NCI-H69 (cell line): ENCODE data around the gene CYTH3.
"Not testable (repeated sequence)": the region's sequence is repeated elsewhere in the genome, so short reads cannot be mapped to it uniquely, and the experiment has no call there.

Experiments used
- DNase-seq: peaks from one replicate; lab custom pipeline; 2025; lab: John Stamatoyannopoulos, UW

Gene CYTH3

GRCh38 chr7:6232534-6232933, 39.9 kb downstream of the CYTH3 start:
- no peak for DNase-seq

DNA sequence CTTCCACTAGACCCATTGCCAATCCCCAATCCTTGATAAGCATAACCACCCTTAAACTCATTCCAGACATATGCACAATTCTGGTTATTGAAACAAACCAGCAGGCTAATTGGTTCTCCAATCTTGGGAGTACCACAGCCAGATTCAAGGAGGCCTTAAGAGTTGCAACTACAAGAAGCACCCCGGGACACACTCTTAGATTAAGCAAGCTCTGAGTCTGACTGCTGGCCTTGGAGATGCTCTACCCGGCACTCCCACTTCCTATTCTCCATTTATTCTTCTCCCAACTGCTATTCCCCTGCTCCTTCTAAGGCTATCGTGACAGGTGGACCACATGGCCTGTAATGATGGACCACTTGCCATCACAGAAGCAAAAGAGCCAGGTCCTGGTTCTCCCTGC, 40.3 kb downstream of the CYTH3 start:
- no peak for DNase-seq

- peak; percentile 72 for DNase-seq
Observed at GRCh38 chr7:6231184-6231583, 41.2 kb downstream of the CYTH3 start.

DNA sequence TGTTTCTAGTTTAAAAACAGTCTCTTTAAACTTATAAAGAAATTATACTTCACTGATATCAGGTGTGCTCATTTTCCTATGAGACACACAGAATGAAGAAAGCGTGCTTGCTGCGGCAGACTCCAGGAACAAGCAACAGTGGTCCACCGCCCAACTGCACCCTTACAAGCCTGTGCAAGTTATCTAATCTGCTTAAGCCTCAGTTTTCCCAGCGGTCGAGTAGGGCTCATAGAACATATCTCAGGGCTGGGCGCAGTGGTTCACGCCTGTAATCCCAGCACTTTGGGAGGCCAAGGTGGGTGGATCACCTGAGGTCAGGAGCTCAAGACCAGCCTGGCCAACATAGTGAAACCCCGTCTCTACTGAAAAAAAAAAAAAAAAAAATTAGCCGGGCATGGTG, 43.1 kb downstream of the CYTH3 start:
- DNase-seq = not testable (repeated sequence)

DNA sequence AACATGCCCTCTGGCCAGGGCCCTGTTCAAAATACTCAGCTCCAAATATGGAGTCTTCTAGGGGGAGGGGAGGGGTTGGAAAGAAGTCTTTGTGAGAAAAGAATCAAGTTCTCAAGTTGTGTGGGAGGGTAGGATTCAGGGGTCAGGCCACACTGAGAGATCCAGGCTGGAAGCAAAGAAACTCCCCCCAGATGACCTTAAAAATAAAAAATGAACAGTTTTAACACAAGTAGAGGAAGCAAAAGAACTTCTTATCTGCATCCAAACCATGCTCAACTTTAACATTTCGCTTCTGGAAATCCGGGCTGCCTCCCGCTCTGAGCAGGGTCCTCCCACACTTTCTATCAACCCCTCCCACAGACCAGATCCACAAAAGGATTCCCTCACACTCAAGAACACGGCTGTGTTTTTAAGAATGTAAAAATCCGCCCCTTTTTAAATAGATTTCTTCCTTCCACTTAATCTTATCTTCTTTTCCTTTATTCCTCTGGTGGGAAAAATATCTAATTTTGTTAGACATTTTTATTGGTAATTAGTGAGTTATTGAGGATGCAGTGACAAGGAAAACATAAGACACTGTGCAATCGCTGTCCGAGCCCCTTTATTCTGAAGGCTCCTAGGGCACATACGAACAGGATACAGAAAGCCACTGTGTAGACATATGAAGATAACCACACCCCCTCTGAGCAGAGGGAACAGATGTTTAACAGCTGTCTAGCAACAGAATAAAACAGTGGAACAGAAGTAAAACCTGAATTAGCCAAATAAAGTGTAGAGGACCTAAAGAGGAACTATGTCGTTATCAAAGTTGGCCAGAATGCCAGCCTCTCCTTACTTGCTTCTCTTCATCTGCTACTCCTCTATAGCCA, 43.8 kb downstream of the CYTH3 start:
- DNase-seq = peak; percentile 30

GRCh38 chr7:6227294-6227846, 45.1 kb downstream of the CYTH3 start:
- DNase-seq = peak; percentile 44

DNA sequence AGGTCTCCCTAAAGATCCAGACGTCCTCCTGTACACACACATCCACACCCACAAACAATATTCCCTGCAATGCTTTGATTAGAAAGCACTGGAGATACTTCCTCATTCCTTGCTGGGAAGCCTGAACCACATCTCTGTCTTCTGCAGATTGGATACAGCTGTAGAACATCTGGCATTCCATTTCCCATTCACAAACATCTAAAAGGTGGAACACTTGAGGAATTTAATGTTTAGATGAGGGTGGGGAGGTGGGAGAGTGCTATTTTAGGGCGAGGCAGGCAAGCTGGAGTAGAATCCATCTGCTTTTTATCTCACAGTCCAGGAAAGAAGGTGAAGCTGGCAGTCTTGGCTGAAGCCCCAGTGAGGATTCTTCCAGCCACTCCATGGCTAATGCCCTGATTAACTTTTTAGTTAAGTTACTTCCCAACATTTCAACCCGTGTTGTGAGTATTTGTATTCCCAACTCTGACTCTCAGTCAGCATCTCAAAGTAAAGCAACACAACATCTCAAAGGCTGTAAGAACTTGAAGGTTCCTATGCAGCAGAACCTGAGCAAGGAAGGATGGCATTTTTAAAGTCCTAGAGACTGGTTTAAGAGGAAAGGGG, 46.1 kb downstream of the CYTH3 start:
- DNase-seq = no peak

- DNase-seq = not testable (repeated sequence)
Observed at GRCh38 chr7:6223411-6223810, 49.0 kb downstream of the CYTH3 start.

GRCh38 chr7:6223010-6223409, 49.4 kb downstream of the CYTH3 start:
- not testable (repeated sequence) for DNase-seq

- DNase-seq = no peak
Observed at GRCh38 chr7:6221340-6222319, 50.8 kb downstream of the CYTH3 start.

- DNase-seq = no peak
Observed at GRCh38 chr7:6218329-6218728, 54.1 kb downstream of the CYTH3 start.

DNA sequence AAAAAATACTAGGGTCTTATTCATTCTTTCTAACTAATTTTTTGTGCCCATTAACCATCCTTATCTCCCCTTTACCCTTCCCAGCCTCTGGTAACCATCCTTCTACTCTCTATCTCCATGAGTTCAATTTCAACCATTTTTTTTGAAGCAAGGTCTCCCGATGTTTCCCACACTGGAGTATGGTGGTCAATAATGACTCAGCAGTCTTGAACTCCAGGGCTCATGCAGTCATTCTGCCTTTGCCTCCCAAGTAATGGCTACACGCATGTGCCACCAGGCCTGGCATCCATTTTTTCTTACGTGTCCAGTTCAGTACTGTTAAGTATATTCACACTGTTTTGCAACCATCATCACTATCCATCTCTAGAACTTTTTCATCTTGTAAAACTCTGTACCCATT, 60.4 kb downstream of the CYTH3 start:
- no peak for DNase-seq

GRCh38 chr7:6210621-6211372, 61.6 kb downstream of the CYTH3 start:
- no peak for DNase-seq

- DNase-seq = no peak
Observed at GRCh38 chr7:6209340-6209739, 63.1 kb downstream of the CYTH3 start.

DNA sequence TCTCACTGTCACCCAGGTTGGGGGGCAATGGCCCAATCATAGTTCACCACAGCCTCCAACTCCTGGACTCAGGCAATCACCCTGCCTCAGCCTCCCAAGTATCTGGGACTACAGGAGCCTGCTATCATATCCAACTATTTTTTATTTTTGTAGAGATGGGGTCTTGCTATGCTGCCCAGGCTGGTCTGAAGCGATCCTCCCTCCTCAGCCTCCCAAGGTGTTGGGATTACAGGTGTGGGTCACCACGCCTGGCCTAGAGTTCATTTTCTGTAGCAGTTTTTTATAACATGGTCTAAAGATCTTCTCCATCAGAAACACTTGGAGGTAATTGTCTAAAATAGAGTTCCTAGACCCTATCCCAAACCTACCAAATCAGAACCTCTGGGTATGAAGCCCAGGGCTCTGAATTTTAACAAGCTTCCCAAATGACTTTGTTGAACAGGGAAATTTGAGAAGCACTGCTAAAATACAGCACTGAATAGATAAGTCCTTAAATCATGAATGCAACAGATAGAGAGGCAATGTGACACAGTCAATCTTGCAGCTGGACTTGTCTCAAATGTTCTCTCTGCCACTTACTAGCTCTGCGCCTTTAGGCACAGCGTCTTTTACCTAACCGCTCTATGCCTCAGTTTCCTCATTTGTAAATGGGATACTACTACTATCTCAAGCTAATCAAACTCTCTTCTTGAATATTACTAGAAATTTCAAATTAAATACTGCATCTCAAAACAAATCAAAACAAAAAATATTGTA, 63.7 kb downstream of the CYTH3 start:
- DNase-seq = no peak

GRCh38 chr7:6205971-6206660, 66.3 kb downstream of the CYTH3 start:
- no peak for DNase-seq

- DNase-seq = no peak
Observed at GRCh38 chr7:6203381-6203780, 69.0 kb downstream of the CYTH3 start.

DNA sequence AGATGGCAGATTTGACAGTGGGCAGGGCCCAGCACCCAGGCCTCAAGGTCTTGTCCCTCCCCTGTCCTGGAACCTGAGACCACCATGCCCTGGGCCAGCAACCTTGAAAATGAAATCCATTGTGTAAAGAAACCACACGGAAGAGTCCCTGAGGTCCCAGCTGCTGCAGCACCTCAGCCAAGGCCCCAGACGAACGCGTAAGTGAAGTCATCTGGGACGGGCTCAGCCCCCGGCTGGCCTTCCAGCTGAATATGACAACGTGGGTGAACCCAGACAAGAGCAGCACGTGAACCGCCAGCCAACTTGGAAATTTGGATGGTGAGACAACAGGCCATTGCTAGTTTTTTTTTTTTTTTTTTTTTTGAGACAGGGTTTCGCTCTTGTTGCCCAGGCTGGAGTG, 70.3 kb downstream of the CYTH3 start:
- DNase-seq = no peak

- DNase-seq = no peak
Observed at GRCh38 chr7:6200971-6201370, 71.5 kb downstream of the CYTH3 start.
